Uterus (tissue), 4 donors: ENCODE data around the gene RNF167. TPM values are rescaled to one million over a fixed set of nuclear protein-coding genes. Genes with fewer than 3 reads are reported as not detected.

Source experiments
- DNase-seq, 2 donors: peaks; one replicate each; pipeline ENCODE4 v3.0.0-alpha.2; 2019 to 2020
- H3K27ac ChIP-seq, 2 donors: fragments of 200-600 bp; sonication (generic); 1 replicate in 1 of 2; 2 replicates in 1 of 2; pipeline ENCODE4 v1.5.1; 2016 to 2018
- H3K27me3 ChIP-seq, 2 donors: fragments of 200-600 bp; sonication (generic); one replicate each; pipeline ENCODE4 v1.5.1; 2018 to 2019; ENCODE audit warnings: control low read depth in 1 of 2
- H3K36me3 ChIP-seq, 2 donors: fragments of 200-600 bp; sonication (generic); one replicate each; pipeline ENCODE4 v1.5.1; 2019; ENCODE audit warnings: control low read depth in 1 of 2
- H3K4me1 ChIP-seq, 2 donors: fragments of 200-600 bp; sonication (generic); one replicate each; pipeline ENCODE4 v1.5.1; 2018 to 2019; ENCODE audit warnings: control low read depth in 1 of 2
- H3K4me3 ChIP-seq, 2 donors: fragments of 200-600 bp; sonication (generic); 1 replicate in 1 of 2; 2 replicates in 1 of 2; pipeline ENCODE4 v1.5.1; 2018 to 2019; ENCODE audit warnings: mild to moderate bottlenecking in 1 of 2
- H3K9me3 ChIP-seq, 2 donors: fragments of 200-600 bp; sonication (generic); one replicate each; pipeline ENCODE4 v1.5.1; 2019; ENCODE audit warnings: control low read depth in 1 of 2
- POLR2A ChIP-seq, 2 donors: fragments of 450-650 bp; IDR thresholded peaks; one replicate each; pipeline ENCODE4 v1.6.1; 2016; ENCODE audit warnings: antibody characterized with exemption in 2 of 2, mild to moderate bottlenecking in 1 of 2, moderate library complexity in 1 of 2
- intact Hi-C: fragments of 100-400 bp; cut with DNase I; formaldehyde crosslinking; loops from one replicate; pipeline ENCODE4 v1.15.1; 2023; ENCODE audit warnings: low total_unique reads
- total RNA-seq, 4 donors: library from RNA; depleted of rRNA in 3 of 4; stranded (reverse); fragments of >200 nt in 3 of 4; gene quantifications; one replicate each; pipeline versions ENCODE4 v1.1.0 to v1.2.4, GENCODE V29; 2014 to 2023
- TF ChIP-seq, protein P1 (sequence below), 4 experiments: fragments of 200-600 bp in 2 of 4; fragments of 450-650 bp in 2 of 4; sonication (generic) in 2 of 4; IDR thresholded peaks; one replicate each; pipeline ENCODE4 v1.5.1; 2016 to 2019; ENCODE audit warnings: antibody characterized with exemption in 4 of 4, mild to moderate bottlenecking in 2 of 4, moderate library complexity in 1 of 4
- donor health status: DM: yes; HTN: yes; CAD: no.

The RNF167 gene
- total RNA-seq, 4 donors from 2014 or later: 14.8 to 100 (median 53.1) TPM

DNA sequence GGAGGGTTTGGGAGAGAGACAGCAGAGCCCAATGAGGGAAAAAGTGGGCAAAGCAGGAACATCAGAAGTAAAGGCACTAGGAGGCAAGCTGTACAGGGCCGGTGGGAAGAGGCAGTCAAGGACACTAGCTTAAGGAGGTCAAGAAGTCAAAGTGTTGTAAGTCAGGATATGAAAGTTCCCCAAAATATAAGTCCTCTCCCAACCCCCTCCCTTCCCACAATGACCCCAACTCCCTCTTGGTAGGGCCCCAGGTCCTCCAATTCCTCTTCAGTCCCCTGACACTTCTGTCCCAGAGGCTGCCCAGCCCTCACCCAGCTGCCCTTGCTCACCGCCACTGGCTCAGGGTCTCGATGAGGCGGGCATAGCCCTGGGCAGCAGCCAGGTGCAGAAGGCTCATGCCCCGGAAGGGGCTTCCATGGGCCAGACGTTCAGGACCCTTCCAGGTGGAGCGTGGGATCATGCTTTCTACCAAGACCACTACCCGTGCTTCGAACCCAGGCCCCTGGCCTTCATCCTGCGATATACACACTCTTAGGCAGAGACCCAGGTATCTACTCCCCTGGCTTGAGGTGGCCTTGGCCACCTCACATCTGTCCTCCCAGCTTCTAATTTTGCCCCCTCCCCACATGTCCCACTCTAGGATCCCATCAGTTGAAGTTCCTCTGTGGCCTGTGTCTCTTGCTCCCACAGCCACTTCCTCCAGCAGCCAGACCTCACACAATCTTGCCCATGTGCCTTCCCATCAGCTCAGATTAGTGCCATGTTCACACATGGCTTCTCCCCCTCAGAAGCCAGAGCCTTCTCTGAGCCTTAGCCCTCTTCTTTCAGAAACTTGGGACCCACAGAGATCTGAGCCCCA is 33.4 kb downstream of the RNF167 start:
- H3K4me3 ChIP-seq: no peak overlapping the region
- no peaks in the 10 kb centered on the region for H3K9me3 ChIP-seq
- no peaks in the 10 kb centered on the region for H3K27me3 ChIP-seq
- TF ChIP-seq POLR2A (IDR thresholded peaks at IDR 0.05): no peak
- TF ChIP-seq, protein P1, sequence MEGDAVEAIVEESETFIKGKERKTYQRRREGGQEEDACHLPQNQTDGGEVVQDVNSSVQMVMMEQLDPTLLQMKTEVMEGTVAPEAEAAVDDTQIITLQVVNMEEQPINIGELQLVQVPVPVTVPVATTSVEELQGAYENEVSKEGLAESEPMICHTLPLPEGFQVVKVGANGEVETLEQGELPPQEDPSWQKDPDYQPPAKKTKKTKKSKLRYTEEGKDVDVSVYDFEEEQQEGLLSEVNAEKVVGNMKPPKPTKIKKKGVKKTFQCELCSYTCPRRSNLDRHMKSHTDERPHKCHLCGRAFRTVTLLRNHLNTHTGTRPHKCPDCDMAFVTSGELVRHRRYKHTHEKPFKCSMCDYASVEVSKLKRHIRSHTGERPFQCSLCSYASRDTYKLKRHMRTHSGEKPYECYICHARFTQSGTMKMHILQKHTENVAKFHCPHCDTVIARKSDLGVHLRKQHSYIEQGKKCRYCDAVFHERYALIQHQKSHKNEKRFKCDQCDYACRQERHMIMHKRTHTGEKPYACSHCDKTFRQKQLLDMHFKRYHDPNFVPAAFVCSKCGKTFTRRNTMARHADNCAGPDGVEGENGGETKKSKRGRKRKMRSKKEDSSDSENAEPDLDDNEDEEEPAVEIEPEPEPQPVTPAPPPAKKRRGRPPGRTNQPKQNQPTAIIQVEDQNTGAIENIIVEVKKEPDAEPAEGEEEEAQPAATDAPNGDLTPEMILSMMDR (IDR thresholded peaks at IDR 0.05): no peak
- intact Hi-C loops: no loop called here
- peaks cover 6 to 7% of the 10 kb centered on the region in 2 donors for H3K4me1 ChIP-seq
- no peak for DNase-seq
- no peak overlapping the region for H3K27ac ChIP-seq
- H3K36me3 ChIP-seq: no peaks in the 10 kb centered on the region

DNA sequence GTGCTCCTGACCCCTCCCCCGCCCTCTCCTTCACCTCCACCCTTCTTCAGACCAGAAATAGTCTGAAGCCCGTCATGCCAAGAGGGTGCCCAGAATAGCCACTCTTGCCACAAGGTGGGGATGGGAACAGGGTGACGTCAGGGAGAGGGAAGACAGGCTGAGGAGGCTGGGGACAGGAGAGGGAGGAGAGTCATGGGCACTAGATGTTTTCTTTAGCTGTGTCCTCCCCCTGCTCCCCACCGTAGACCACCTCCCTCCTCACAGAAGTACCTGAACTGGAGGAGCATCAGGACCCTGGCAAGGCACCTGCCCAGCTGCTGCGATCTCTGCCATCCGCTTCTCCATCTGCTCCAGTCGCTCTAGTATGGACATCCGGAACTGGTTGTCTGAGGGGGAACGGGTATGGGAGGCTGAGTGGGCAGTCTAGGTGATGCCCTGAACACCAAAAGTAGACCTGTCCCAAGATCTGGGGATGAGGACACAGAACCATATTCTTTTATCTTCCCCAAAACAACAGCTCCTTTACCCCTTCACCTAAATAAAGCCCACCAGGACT is 34.1 kb downstream of the RNF167 start:
- no peak for TF ChIP-seq POLR2A (IDR thresholded peaks at IDR 0.05)
- TF ChIP-seq, protein P1 (IDR thresholded peaks at IDR 0.05): no peak
- intact Hi-C loops: no loop called here
- Histone ChIP-seq H3K4me3 (no peak overlapping the region), H3K27me3 (no peaks in the 10 kb centered on the region), H3K9me3 (no peaks in the 10 kb centered on the region), H3K27ac (no peak overlapping the region), H3K4me1 (peaks cover 0 to 5% of the 10 kb centered on the region in 2 donors), H3K36me3 (no peaks in the 10 kb centered on the region)
- no peak for DNase-seq

DNA sequence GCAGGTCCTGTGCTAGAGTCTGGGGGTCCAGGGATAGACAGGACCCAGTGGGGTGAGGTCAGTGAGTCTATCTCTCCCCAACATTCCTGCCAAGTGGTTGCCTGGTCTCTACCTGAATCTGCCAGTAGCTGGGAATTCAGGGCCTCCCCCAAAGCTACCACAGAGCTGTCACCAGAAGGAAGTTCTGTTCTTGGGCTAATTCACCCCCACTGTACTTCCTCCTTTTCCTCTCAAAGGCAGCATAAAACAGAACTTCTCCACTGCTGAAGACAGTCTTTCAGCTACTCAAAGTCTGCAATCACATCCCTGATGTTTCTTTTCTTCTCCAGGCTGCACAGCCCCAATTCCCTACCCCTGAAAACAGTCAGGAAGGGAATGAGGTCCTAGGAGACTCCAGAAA is 38.7 kb downstream of the RNF167 start:
- H3K27ac ChIP-seq: no peak overlapping the region
- no peak overlapping the region for H3K4me3 ChIP-seq
- H3K36me3 ChIP-seq: no peaks in the 10 kb centered on the region
- DNase-seq: no peak
- intact Hi-C loops: no loop called here
- H3K4me1 ChIP-seq: no peaks in the 10 kb centered on the region
- no peaks in the 10 kb centered on the region for H3K9me3 ChIP-seq
- H3K27me3 ChIP-seq: no peaks in the 10 kb centered on the region
- TF ChIP-seq POLR2A (IDR thresholded peaks at IDR 0.05): no peak
- TF ChIP-seq, protein P1 (IDR thresholded peaks at IDR 0.05): no peak

DNA sequence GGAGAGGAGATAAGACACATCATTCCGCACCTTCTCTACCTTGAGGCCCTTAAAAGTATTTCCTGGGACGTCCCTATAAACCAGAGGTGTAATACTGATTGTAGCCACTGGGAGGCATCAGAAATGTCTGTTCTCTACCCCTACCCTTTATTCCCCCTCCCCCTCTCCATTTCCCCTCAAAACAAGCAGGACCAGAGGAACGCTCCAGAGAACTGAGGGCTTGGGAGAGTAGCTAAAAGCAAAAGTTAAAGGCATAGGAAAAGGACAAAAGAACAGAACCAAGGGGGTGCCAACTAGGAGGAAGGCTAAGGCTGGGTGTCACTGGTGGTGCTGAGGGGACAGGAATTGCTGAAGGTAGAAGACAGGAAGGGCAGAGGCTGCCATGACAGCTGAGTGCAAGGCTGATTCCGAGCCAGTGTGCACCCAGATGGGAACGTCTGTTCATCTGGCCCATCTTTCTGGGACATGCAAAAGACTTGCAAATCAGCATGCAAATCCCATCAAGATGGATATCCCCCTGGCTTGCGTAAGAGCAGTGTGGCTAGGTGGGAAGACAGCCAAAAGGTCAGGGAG is 40.7 kb downstream of the RNF167 start:
- H3K36me3 ChIP-seq: no peaks in the 10 kb centered on the region
- no peak overlapping the region for H3K4me3 ChIP-seq
- H3K9me3 ChIP-seq: no peaks in the 10 kb centered on the region
- no peak overlapping the region for H3K27ac ChIP-seq
- TF ChIP-seq, protein P1 (IDR thresholded peaks at IDR 0.05): peak; percentile 65 to 84 (median 72)
- TF ChIP-seq POLR2A (IDR thresholded peaks at IDR 0.05): no peak
- DNase-seq: peak in 1 of 2 donors; percentile 45
- intact Hi-C loops: no loop called here
- no peaks in the 10 kb centered on the region for H3K27me3 ChIP-seq
- H3K4me1 ChIP-seq: no peaks in the 10 kb centered on the region

DNA sequence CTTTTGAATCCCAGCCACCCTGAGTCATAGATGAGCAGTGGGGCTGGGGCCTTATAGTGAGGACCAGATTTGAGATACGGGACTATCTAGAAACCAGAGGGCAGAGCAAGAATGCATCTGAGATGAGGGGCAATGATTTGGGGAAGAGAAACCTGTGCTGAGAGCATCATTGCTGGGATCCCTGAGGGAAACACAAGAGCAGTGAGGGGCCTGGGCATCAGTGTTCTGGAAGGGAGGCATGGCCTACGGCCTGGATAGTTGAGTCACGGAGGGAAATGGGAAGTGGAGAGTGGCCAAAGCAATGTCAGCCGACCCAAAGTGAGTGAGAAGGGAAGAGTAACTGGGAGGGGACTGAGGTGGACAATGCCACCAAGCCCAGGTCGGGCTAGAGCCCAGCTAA is 42.2 kb downstream of the RNF167 start:
- no peak overlapping the region for H3K4me3 ChIP-seq
- no peaks in the 10 kb centered on the region for H3K4me1 ChIP-seq
- DNase-seq: no peak
- H3K27me3 ChIP-seq: no peaks in the 10 kb centered on the region
- no peaks in the 10 kb centered on the region for H3K9me3 ChIP-seq
- intact Hi-C loops: no loop called here
- TF ChIP-seq POLR2A (IDR thresholded peaks at IDR 0.05): no peak
- TF ChIP-seq, protein P1 (IDR thresholded peaks at IDR 0.05): no peak
- no peak overlapping the region for H3K27ac ChIP-seq
- H3K36me3 ChIP-seq: no peaks in the 10 kb centered on the region
